ENCODE measurements around the gene FBXW5.

DNA sequence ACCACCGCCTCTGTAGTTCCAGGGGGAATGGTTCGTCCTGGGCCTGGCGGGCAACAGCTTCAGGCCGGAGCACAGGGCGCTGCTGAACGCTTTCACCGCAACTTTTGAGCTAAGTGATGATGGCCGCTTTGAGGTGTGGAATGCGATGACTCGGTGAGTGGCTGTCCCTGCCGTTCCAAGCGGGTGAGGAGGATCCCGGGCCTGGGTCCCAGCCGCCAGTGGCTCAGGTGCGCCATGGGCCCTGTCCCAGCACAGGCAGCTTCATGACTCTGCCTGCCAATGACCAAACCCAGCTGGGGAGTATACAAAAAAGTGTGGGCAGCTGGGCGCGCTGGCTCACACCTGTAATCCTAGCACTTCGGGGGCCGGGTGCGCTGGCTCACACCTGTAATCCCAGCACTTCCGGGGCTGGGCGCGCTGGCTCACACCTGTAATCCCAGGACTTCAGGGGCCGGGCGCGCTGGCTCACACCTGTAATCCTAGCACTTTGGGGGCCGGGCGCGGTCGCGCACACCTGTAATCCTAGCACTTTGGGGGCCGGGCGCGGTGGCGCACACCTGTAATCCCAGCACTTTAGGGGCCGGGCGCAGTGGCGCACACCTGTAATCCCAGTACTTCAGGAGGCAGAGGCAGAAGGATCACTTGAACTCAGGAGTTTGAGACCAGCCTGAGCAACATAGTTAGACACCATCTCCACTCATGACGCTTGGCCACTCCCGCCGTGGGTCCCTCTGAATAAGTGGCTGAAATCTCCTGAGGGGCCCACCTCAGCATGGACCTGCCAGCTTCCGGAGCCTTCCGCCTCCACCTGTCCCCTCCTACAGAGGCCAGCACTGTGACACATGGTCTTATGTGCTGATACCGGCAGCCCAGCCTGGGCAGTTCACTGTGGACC is 8.6 kb upstream of the FBXW5 start:
- TF ChIP-seq EZH2 (IDR thresholded peaks at IDR 0.05; ENCODE audit: borderline replicate concordance, insufficient read depth, low read length, poor library complexity, severe bottlenecking) (no peak), CTCF (IDR thresholded peaks at IDR 0.05; ENCODE audit: poor library complexity, severe bottlenecking) (no peak), TAF1 (IDR thresholded peaks at IDR 0.05; ENCODE audit: low read depth) (no peak), EP300 (conservative IDR thresholded peaks at IDR 0.05; ENCODE audit: poor library complexity, severe bottlenecking) (no peak)
